ENCODE data around the gene SNAP25.

SNAP25 gene

GRCh38 chr20:10276878-10277580 lies 58.4 kb downstream of the SNAP25 start:
- no peak for TF ChIP-seq CTCF (IDR thresholded peaks at IDR 0.05; ENCODE audit: low read depth, low read length, missing control alignments)
- no peak for DNase-seq (ENCODE audit: low read depth)
- no peak overlapping the region for H3K4me3 ChIP-seq (ENCODE audit: low read depth, low read length)

GRCh38 chr20:10277616-10278015 lies 59.0 kb downstream of the SNAP25 start:
- no peak for TF ChIP-seq CTCF (IDR thresholded peaks at IDR 0.05; ENCODE audit: low read depth, low read length, missing control alignments)
- no peak for DNase-seq (ENCODE audit: low read depth)
- H3K4me3 ChIP-seq (ENCODE audit: low read depth, low read length) = no peak overlapping the region

GRCh38 chr20:10278412-10278811 lies 59.8 kb downstream of the SNAP25 start:
- H3K4me3 ChIP-seq (ENCODE audit: low read depth, low read length) = no peak overlapping the region
- no peak for TF ChIP-seq CTCF (IDR thresholded peaks at IDR 0.05; ENCODE audit: low read depth, low read length, missing control alignments)
- DNase-seq (ENCODE audit: low read depth) = no peak

- TF ChIP-seq CTCF (IDR thresholded peaks at IDR 0.05; ENCODE audit: low read depth, low read length, missing control alignments) = no peak
- H3K4me3 ChIP-seq (ENCODE audit: low read depth, low read length) = no peak overlapping the region
- DNase-seq (ENCODE audit: low read depth) = no peak
Observed at GRCh38 chr20:10280018-10280908, 61.6 kb downstream of the SNAP25 start.

- TF ChIP-seq CTCF (IDR thresholded peaks at IDR 0.05; ENCODE audit: low read depth, low read length, missing control alignments) = no peak
- H3K4me3 ChIP-seq (ENCODE audit: low read depth, low read length) = no peak overlapping the region
- DNase-seq (ENCODE audit: low read depth) = no peak
Observed at GRCh38 chr20:10281911-10282310, 63.3 kb downstream of the SNAP25 start.

- no peak for TF ChIP-seq CTCF (IDR thresholded peaks at IDR 0.05; ENCODE audit: low read depth, low read length, missing control alignments)
- DNase-seq (ENCODE audit: low read depth) = no peak
- no peak overlapping the region for H3K4me3 ChIP-seq (ENCODE audit: low read depth, low read length)
Observed at GRCh38 chr20:10282979-10283456, 64.4 kb downstream of the SNAP25 start.

All from GM12864 (cell line).